NCI-H748 treated with DMSO at 0.1 percent for 48 hours (cell line): ENCODE data around the gene MTFMT.
"Not testable (repeated sequence)": the region's sequence is repeated elsewhere in the genome, so short reads cannot be mapped to it uniquely, and the experiment has no call there.

Experiments used
- DNase-seq: peaks from one replicate; lab custom pipeline; 2025; lab: John Stamatoyannopoulos, UW

The MTFMT gene

GRCh38 chr15:65060641-65061397 is 31.4 kb upstream of the MTFMT start:
- DNase-seq: no peak

GRCh38 chr15:65059931-65060596 is 30.6 kb upstream of the MTFMT start:
- no peak for DNase-seq

DNA sequence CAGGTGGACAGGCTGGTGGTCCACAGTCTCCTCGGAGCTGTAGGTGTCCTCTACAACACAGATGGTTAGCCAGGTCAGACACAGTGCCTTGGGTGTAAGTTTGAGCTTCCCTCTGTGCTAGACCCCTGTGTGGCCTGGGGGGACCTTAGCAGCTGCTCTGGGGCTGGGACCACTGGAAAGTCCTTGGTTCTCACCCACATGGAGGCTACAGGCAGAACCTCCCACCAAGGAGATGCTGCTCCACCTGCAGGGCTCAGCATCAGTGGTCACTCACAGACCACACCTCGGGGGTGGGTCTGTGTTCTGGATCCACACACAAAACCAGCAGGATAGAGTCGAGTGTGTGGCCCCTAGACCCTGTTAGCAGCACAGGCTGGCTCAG is 29.9 kb upstream of the MTFMT start:
- no peak for DNase-seq

GRCh38 chr15:65058394-65059368 is 29.2 kb upstream of the MTFMT start:
- no peak for DNase-seq

- no peak for DNase-seq
These were observed 28.1 kb upstream of the MTFMT start for GRCh38 chr15:65057549-65057940.

- DNase-seq: no peak
These were observed 27.6 kb upstream of the MTFMT start for GRCh38 chr15:65056868-65057548.

GRCh38 chr15:65056106-65056505 is 26.7 kb upstream of the MTFMT start:
- DNase-seq: no peak

GRCh38 chr15:65055201-65055870 is 25.9 kb upstream of the MTFMT start:
- no peak for DNase-seq

DNA sequence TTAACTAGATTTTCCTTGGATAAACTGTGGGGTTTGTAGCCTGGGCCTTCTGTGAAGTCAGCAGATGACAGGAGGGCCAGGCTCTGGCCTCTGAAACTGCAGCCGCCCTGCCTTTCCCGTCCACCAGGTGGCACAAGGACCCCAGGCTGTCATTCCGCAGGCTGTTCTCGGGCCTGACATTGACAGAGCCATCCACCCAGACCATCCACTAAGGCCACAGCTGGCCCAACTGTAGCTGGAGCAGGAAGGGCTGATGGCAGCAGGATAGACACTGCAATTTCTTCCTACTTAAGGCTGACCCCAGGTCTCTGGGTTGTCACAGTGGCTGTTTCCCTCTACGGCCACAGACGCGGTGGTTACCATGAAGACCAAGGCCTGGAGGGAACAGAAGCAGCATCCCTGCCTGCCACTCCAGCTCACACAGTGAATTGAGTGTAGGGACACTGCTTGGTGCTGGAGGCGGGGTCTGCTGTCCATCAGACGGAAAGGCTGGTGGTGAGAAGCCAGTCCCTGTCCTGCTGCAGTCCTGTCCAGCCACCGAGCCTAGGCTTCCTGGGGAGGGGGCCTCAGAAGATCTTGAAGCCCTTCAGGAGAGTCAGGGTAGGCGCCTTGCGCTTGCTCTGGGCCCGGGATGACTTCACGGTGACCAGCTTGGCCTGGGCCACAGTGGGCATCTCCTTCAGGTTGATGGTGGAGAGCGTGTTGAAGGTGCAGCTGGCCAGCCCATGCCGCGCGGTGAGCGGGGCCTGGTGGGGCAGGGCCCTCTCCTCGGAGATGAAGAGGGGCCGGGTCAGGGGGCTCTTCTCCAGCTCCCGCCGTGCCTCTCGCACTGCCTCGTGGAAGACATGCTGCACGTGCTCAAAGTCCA is 25.1 kb upstream of the MTFMT start:
- no peak for DNase-seq

DNA sequence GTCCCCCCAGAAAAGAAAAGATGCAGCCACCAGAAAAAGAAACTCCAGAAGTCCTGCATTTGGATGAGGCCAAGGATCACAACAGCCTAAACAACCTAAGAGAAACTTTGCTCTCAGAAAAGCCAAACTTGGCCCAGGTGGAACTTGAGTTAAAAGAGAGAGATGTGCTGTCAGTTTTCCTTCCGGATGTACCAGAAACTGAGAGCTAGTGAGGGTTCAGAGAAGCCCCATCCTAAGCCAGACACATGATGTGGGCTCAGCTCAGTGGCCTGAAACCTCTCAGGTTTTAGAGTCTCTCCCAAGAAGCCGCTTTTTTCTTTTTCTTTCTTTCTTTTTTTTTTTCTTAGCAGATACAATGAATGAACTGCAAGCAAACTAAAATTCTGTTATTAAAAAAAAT is 23.5 kb upstream of the MTFMT start:
- DNase-seq: no peak

DNA sequence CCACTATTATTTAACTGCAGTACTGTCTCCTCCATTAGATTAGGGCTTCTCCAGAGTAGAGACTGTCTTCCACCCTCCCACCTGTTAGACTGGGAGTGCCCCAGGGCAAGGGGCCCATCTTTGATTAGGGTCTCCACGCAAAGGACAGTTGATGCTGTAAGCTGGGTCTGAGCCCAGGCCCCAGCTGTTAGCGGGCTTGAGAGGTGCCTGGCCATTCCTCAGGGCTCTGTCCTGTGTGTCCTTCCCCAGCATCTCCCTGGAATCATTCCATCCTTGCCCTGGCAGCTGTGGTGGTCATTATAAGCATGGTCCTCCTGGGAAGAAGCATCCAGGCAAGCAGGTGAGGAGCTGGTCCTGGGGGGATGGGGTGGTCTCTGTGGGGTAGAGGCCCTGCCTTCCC is 21.8 kb upstream of the MTFMT start:
- DNase-seq: no peak

DNA sequence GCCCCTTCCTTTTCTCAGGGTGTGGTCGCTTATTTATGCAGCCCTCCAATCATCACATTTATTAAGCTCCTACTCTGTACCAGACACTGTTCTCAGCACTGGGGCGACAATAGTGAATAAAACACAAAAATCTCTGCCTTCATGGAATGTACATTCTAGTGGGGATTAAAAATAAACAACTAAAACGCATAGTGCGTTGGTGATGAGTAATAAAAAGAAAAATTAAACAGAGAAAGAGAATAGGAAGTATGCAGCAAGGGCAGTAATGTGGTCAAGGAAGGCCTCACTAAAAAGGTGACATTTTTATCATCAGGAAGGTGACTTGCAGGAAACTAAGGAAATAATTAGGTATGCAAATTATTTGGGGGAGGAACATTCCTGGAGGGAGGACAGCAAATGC is 20.8 kb upstream of the MTFMT start:
- no peak for DNase-seq

DNA sequence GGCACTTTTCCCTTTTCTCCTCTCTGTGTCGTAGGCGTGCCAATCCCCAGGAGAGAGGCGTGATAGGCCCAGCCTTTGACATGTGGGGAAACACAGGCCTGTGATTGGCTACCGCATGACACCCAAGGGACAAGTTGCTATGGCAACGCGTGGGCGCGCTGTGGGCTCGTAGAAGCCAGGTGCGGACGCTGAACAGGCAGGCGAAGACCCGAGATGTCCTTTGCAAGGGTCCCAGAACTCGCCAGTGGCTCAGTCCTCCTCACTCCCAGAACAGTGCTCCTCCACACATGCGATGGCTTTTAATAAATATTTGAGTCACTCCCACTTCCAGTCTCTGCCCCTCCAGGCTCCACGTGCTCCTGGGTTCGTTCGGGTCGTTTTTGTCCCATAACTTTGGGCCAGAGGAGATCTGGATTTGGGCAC is 20.0 kb upstream of the MTFMT start:
- peak; percentile 87 for DNase-seq

DNA sequence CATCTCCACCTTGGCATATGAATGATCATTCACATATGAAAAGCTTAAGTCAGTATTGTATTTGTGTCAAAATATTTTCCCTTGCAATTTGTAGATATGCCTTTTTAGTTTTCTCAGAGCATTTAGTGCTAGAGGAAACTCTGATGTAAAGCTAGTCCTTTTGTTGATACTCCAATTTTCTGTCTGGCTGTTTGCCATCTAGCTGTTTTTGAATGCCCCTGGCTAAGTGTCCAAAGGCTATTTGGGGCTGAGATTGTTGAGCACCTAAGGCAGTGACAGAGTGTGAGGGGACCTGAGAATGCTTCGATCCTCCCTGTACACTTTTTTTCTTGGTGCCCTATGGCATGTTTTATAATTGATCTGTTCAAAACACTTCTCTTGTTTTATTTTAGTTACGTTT is 18.8 kb upstream of the MTFMT start:
- DNase-seq: no peak

DNA sequence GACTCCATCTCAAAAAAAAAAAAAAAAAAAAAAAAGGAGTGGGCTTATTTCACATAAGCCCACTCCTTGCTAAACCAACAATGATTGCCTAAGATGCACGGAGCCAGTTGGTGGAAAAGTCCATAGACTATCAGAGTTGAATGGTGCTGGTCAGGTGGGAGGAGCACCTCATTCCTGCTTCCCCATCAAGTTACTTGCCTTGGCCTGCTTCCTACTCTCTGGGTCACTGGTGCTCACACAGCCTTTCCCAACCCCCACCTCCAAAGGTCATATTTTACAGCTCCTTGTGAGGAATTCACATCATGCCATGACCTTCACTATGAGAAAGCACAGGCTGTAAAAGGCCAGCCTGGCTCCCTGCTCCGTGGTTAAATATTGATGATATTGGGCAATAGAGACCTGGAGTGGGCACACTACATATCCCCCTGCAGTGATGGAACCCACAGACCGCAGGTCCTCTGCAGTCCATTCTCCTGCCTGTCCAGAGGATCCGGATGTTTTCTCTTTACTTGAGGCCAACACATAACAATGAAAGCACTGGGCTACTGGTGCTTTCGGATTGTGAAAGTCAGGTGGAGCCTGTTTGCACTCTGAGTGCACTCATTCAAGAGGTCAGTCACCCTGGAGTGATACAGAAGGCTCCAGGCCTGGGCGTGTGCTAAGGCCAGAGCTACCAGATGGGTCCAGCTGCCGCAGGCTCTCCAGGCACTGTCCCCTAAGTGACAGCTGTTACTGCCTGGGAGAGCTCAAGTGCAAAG is 15.5 kb upstream of the MTFMT start, which contains the start of gene SLC51B:
Gene SLC51B, plus strand, starts transcription at position 664 of the 758 bp plus-strand sequence. CDS start 4,618 bp downstream, outside the sequence.
- no peak for DNase-seq

DNA sequence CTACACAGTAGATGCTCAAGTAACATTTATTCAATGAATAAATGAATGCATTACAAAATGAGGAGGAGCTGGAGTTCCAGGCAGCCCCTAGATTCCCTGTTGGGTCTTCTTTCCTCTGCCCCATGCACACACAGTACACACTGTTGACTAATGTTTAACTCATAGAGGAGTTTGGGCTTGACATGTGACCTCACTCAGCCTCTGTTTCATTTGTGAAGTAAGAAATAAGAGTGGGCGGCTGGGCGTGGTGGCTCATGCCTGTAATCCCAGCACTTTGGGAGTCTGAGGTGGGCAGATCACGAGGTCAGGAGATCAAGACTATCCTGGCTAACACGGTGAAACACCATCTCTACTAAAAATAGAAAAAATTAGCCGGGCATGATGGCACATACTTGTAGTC is 14.8 kb upstream of the MTFMT start:
- not testable (repeated sequence) for DNase-seq

- no peak for DNase-seq
These were observed 13.4 kb upstream of the MTFMT start for GRCh38 chr15:65042776-65043327.

GRCh38 chr15:65041787-65042186 is 12.3 kb upstream of the MTFMT start:
- DNase-seq: no peak

GRCh38 chr15:65040461-65040860 is 11.0 kb upstream of the MTFMT start:
- no peak for DNase-seq
